H1 (cell line): Measurements from ENCODE around the gene NTMT1. TPM values are rescaled to one million over a fixed set of nuclear protein-coding genes. Genes with fewer than 3 reads are reported as not detected.

Source experiments
- CTCF ChIA-PET: fragments of 300-600 bp; sonication (Branson Sonifier 250); formaldehyde crosslinking; loops from one replicate; lab custom pipeline; 2021; ENCODE audit not compliant: partially characterized antibody; lab: Charles Lee
- POLR2A ChIA-PET: fragments of 300-600 bp; sonication (Branson Sonifier 250); formaldehyde crosslinking; loops from one replicate; lab custom pipeline; 2021; ENCODE audit warnings: inconsistent platforms; ENCODE audit not compliant: partially characterized antibody; lab: Charles Lee
- DNase-seq, 2 experiments: peaks; one replicate each; pipeline versions ENCODE4 v3.0.0 to v3.0.0-alpha.2; 2010 to 2022; ENCODE audit warnings: low spot score in 2 of 2, low read depth in 1 of 2, mixed read lengths in 1 of 2
- FAIRE-seq: peaks from 2 replicates; lab custom pipeline; 2011; peaks lifted over from hg19 to GRCh38; lab: Jason Lieb, UNC
- H2AFZ ChIP-seq: 2 replicates; pipeline ENCODE4 v1.8.1; 2012; ENCODE audit warnings: low read length, inconsistent platforms
- H2AK5ac ChIP-seq: 2 replicates; pipeline ENCODE4 v1.6.1; 2013; ENCODE audit warnings: low read depth, low read length
- H2BK120ac ChIP-seq: replicated peaks from 2 replicates; pipeline ENCODE3; 2013; ENCODE audit warnings: low read depth, low read length, inconsistent platforms
- H2BK12ac ChIP-seq: 2 replicates; pipeline ENCODE4 v1.6.1; 2013; ENCODE audit warnings: low read depth, low read length
- H2BK15ac ChIP-seq: 2 replicates; pipeline ENCODE4 v1.6.1; 2013; ENCODE audit warnings: low read length
- H2BK20ac ChIP-seq: 2 replicates; pipeline ENCODE4 v1.6.1; 2013; ENCODE audit warnings: low read length
- H2BK5ac ChIP-seq: 2 replicates; pipeline ENCODE4 v1.6.1; 2013; ENCODE audit warnings: low read depth, low read length
- H3K14ac ChIP-seq: 2 replicates; pipeline ENCODE4 v1.6.1; 2013; ENCODE audit warnings: inconsistent platforms; ENCODE audit not compliant: insufficient read length
- H3K18ac ChIP-seq: 2 replicates; pipeline ENCODE4 v1.6.1; 2013; ENCODE audit warnings: low read length; ENCODE audit errors: extremely low read depth
- H3K23ac ChIP-seq: 2 replicates; pipeline ENCODE4 v1.6.1; 2013; ENCODE audit warnings: inconsistent platforms; ENCODE audit not compliant: insufficient read length
- H3K23me2 ChIP-seq: 2 replicates; pipeline ENCODE4 v1.6.1; 2013; ENCODE audit warnings: low read depth, low read length
- H3K27ac ChIP-seq: 2 replicates; pipeline ENCODE4 v1.6.1; 2011; ENCODE audit warnings: low read depth, low read length, inconsistent platforms
- H3K27me3 ChIP-seq, 4 experiments: replicated peaks in 1 of 4; 1 replicate in 1 of 4; 2 replicates in 3 of 4; pipeline versions ENCODE4 v1.6.1 to v1.8.1; 2011 to 2013; ENCODE audit warnings: low read length in 3 of 4, mild to moderate bottlenecking in 3 of 4, inconsistent platforms in 2 of 4, mixed read lengths in 2 of 4, moderate library complexity in 1 of 4; ENCODE audit not compliant: control insufficient read depth in 3 of 4, insufficient read depth in 3 of 4; ENCODE audit errors: extremely low read depth in 1 of 4
- H3K36me3 ChIP-seq, 4 experiments: 2 replicates each; pipeline versions ENCODE4 v1.6.1 to v1.8.1; 2011 to 2013; ENCODE audit warnings: mild to moderate bottlenecking in 4 of 4, low read length in 3 of 4, moderate library complexity in 2 of 4, control low read depth in 1 of 4, inconsistent platforms in 1 of 4; ENCODE audit not compliant: insufficient read depth in 4 of 4, control insufficient read depth in 2 of 4
- H3K4ac ChIP-seq: replicated peaks from 2 replicates; pipeline ENCODE3; 2013; ENCODE audit warnings: low read length, low read depth, mixed read lengths, inconsistent platforms; ENCODE audit not compliant: insufficient read length
- H3K4me1 ChIP-seq, 4 experiments: replicated peaks in 1 of 4; 1 replicate in 1 of 4; 2 replicates in 3 of 4; pipeline versions ENCODE4 v1.6.1 to v1.8.1; 2011 to 2013; ENCODE audit warnings: low read length in 3 of 4, inconsistent platforms in 2 of 4, mixed read lengths in 1 of 4; ENCODE audit not compliant: insufficient read depth in 4 of 4, control insufficient read depth in 3 of 4
- H3K4me2 ChIP-seq, 2 experiments: 2 replicates each; pipeline versions ENCODE4 v1.6.1 to v1.8.1; 2011 to 2013; ENCODE audit warnings: low read depth in 2 of 2, low read length in 2 of 2, control low read depth in 1 of 2, inconsistent platforms in 1 of 2, mild to moderate bottlenecking in 1 of 2; ENCODE audit not compliant: insufficient read depth in 1 of 2
- H3K4me3 ChIP-seq, 4 experiments: fragments of 200-600, 300-600 bp in 1 of 4; sonication (generic), shearing (Covaris generic), sonication (Bioruptor Twin) in 1 of 4; 2 replicates each; pipeline versions ENCODE4 v1.5.1 to v1.8.1; 2011 to 2016; ENCODE audit warnings: low read length in 4 of 4, low read depth in 3 of 4, control low read depth in 2 of 4, inconsistent platforms in 2 of 4, mild to moderate bottlenecking in 2 of 4, mixed read lengths in 1 of 4, moderate library complexity in 1 of 4; ENCODE audit not compliant: insufficient read depth in 2 of 4; ENCODE audit errors: extremely low read depth in 1 of 4
- H3K56ac ChIP-seq: replicated peaks from 2 replicates; pipeline ENCODE3; 2013; ENCODE audit warnings: low read depth, mild to moderate bottlenecking, mixed read lengths, low read length, inconsistent platforms; ENCODE audit not compliant: insufficient read length
- H3K79me1 ChIP-seq: 2 replicates; pipeline ENCODE4 v1.6.1; 2013; ENCODE audit warnings: low read depth, low read length, control low read depth
- H3K79me2 ChIP-seq, 2 experiments: 2 replicates each; pipeline versions ENCODE4 v1.6.1 to v1.8.1; 2012 to 2013; ENCODE audit warnings: low read length in 2 of 2, mild to moderate bottlenecking in 2 of 2, inconsistent platforms in 1 of 2; ENCODE audit not compliant: insufficient read depth in 2 of 2, control insufficient read depth in 1 of 2
- H3K9ac ChIP-seq, 4 experiments: replicated peaks in 1 of 4; 1 replicate in 1 of 4; 2 replicates in 3 of 4; pipeline versions ENCODE4 v1.6.1 to v1.8.1; 2011 to 2013; ENCODE audit warnings: low read depth in 3 of 4, low read length in 3 of 4, control low read depth in 2 of 4, mild to moderate bottlenecking in 2 of 4, moderate library complexity in 2 of 4, inconsistent platforms in 1 of 4; ENCODE audit errors: extremely low read depth in 1 of 4
- H3K9me3 ChIP-seq, 2 experiments: 2 replicates each; pipeline versions ENCODE4 v1.6.1 to v1.8.1; 2012 to 2013; ENCODE audit warnings: mild to moderate bottlenecking in 2 of 2, moderate library complexity in 2 of 2, control low read depth in 1 of 2, inconsistent platforms in 1 of 2, low read depth in 1 of 2, low read length in 1 of 2, mixed read lengths in 1 of 2; ENCODE audit not compliant: insufficient read depth in 2 of 2
- H4K20me1 ChIP-seq, 2 experiments: replicated peaks in 1 of 2; 2 replicates each; pipeline versions ENCODE3 to v1.8.1; 2011 to 2013; ENCODE audit warnings: inconsistent platforms in 2 of 2, low read length in 2 of 2, mild to moderate bottlenecking in 1 of 2; ENCODE audit not compliant: insufficient read depth in 2 of 2, control insufficient read depth in 1 of 2
- H4K5ac ChIP-seq: 2 replicates; pipeline ENCODE4 v1.6.1; 2013; ENCODE audit warnings: low read length, low read depth, mixed read lengths, inconsistent platforms; ENCODE audit not compliant: insufficient read length
- H4K8ac ChIP-seq: 2 replicates; pipeline ENCODE4 v1.8.0; 2013; ENCODE audit warnings: mild to moderate bottlenecking, moderate library complexity, low read length, inconsistent platforms; ENCODE audit not compliant: insufficient read depth; ENCODE audit errors: extremely low read depth
- H4K91ac ChIP-seq: replicated peaks from 2 replicates; pipeline ENCODE3; 2013; ENCODE audit warnings: low read length, mixed read lengths, inconsistent platforms; ENCODE audit not compliant: insufficient read length
- BACH1 ChIP-seq: IDR thresholded peaks from 2 replicates; pipeline ENCODE4 v1.6.1; 2012; ENCODE audit warnings: low read length, improper control_type of control experiment
- BRCA1 ChIP-seq: IDR thresholded peaks from 2 replicates; pipeline ENCODE4 v1.6.1; 2012; ENCODE audit warnings: low read depth, low read length, improper control_type of control experiment
- EP300 ChIP-seq, 2 experiments: IDR thresholded peaks; 1 replicate in 1 of 2; 2 replicates in 1 of 2; pipeline ENCODE4 v1.6.1; 2011 to 2012; ENCODE audit warnings: low read depth in 2 of 2, low read length in 2 of 2, mild to moderate bottlenecking in 2 of 2, borderline replicate concordance in 1 of 2, inconsistent platforms in 1 of 2, moderate library complexity in 1 of 2
- GTF2F1 ChIP-seq: IDR thresholded peaks from 2 replicates; pipeline ENCODE4 v1.6.1; 2012; ENCODE audit warnings: low read depth, low read length, improper control_type of control experiment, borderline replicate concordance
- NRF1 ChIP-seq: IDR thresholded peaks from 2 replicates; pipeline ENCODE4 v1.6.1; 2011; ENCODE audit warnings: mild to moderate bottlenecking, low read depth, low read length, improper control_type of control experiment
- RNF2 ChIP-seq: fragments of 200-900, 300-1000 bp; sonication (generic); IDR thresholded peaks from 2 replicates; pipeline ENCODE4 v1.7.1; 2016; ENCODE audit warnings: borderline replicate concordance, low read depth, mild to moderate bottlenecking, antibody characterized with exemption, low read length; ENCODE audit not compliant: poor library complexity, severe bottlenecking; ENCODE audit errors: missing control alignments
- SAP30 ChIP-seq: fragments of 300-600 bp; sonication (generic); IDR thresholded peaks from 2 replicates; pipeline ENCODE4 v1.7.1; 2012; ENCODE audit warnings: low read length, moderate library complexity, mild to moderate bottlenecking, inconsistent platforms; ENCODE audit not compliant: insufficient read depth, insufficient replicate concordance
- SIN3A ChIP-seq, 2 experiments: IDR thresholded peaks in 1 of 2; conservative IDR thresholded peaks in 1 of 2; 2 replicates each; pipeline ENCODE4 v1.6.1; 2011 to 2012; ENCODE audit warnings: low read length in 2 of 2, improper control_type of control experiment in 1 of 2, low read depth in 1 of 2, mild to moderate bottlenecking in 1 of 2
- YY1 ChIP-seq: IDR thresholded peaks from 2 replicates; pipeline ENCODE4 v1.6.1; 2011; ENCODE audit warnings: low read depth, mild to moderate bottlenecking, low read length
- WGBS, 2 experiments: shearing (Covaris generic) in 1 of 2; methylation state at CpG; one replicate each; pipeline versions ENCODE4 v1.1.6 to v1.1.7; 2013 to 2015; ENCODE audit warnings: low lambda C conversion rate in 2 of 2, mixed read lengths in 2 of 2, inconsistent platforms in 1 of 2, low coverage in 1 of 2, missing lambda C conversion rate in 1 of 2; ENCODE audit not compliant: insufficient replicate concordance in 2 of 2, insufficient coverage in 1 of 2, insufficient read length in 1 of 2; ENCODE audit errors: extremely low coverage in 1 of 2, missing lambda C conversion rate in 1 of 2; 5-methylcytosine and 5-hydroxymethylcytosine counted together
- polyA plus RNA-seq, 7 experiments: library from polyadenylated mRNA; depleted of rRNA in 3 of 7; stranded (reverse) in 5 of 7; unstranded in 2 of 7; fragments of >200 nt in 5 of 7; fragments of 200-250 nt in 2 of 7; gene quantifications; 1 replicate in 5 of 7; 2 replicates in 1 of 7; 4 replicates in 1 of 7; pipeline versions ENCODE4 v1.2.1 to v1.2.3, GENCODE V29; 2011 to 2013; ENCODE audit warnings: missing spikeins in 2 of 7, mixed read lengths in 2 of 7
- total RNA-seq: library from RNA; stranded (reverse); fragmentation: NEBNext Ultra II Directional; extraction: Animal tissue kit (Norgen Biotek cat#: 25700); gene quantifications from 2 replicates; pipeline ENCODE4 v1.2.1, GENCODE V29; 2021
- TF ChIP-seq, protein P1 (sequence below): IDR thresholded peaks from 2 replicates; pipeline ENCODE4 v1.6.1; 2011; ENCODE audit warnings: low read length, improper control_type of control experiment
- TF ChIP-seq, protein P2 (sequence below): IDR thresholded peaks from 2 replicates; pipeline ENCODE4 v1.6.1; 2012; ENCODE audit warnings: inconsistent platforms

The NTMT1 gene
- total and polyA plus RNA-seq, 2 of the 8 experiments (the other 6 are each of a cell fraction or from before 2014, with no cell fraction given), result 66.8 to 70.2 TPM

DNA sequence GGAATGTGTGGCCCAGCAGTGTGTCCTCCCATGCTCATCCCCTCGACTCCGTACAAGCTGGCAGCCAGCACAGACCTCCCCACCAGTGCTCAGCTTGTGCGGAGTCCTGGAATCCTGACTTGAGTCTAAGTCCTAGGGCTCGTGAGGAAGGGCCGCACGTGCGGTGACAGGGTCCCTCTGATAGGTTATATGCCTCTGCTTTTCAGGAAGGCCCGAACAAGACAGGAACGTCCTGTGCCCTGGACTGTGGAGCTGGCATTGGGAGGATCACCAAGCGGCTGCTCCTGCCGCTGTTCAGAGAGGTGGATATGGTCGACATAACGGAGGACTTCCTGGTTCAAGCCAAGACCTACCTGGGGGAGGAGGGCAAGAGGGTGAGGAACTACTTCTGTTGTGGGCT lies 7.9 kb downstream of the NTMT1 start:
- Histone ChIP-seq H2BK15ac (no peak overlapping the region), H3K27ac (no peak overlapping the region), H3K9ac (no peak overlapping the region), H2BK20ac (no peak overlapping the region), H3K4me3 (no peak overlapping the region), H4K5ac (no peak overlapping the region), H2AFZ (no peak overlapping the region), H4K91ac (no peak overlapping the region), H3K23me2 (no peaks in the 10 kb centered on the region), H3K27me3 (no peaks in the 10 kb centered on the region), H2BK120ac (no peak overlapping the region), H3K9me3 (no peaks in the 10 kb centered on the region), H3K36me3 (peaks cover 13 to 64% (median 35%) of the 10 kb centered on the region in 4 experiments), H3K79me2 (peaks cover 26 to 50% of the 10 kb centered on the region in 2 experiments; a peak in 3 of 4 replicates), H4K20me1 (peaks cover 38 to 65% of the 10 kb centered on the region in 2 experiments), H3K4me2 (no peak overlapping the region), H3K79me1 (peaks cover 23% of the 10 kb centered on the region), H3K56ac (no peak overlapping the region), H3K4me1 (peaks cover 0 to 6% (median 2%) of the 10 kb centered on the region in 4 experiments; a peak in 4 of 7 replicates), H2AK5ac (no peak overlapping the region), H3K18ac (no peak overlapping the region), H4K8ac (no peak overlapping the region; the same call in 1 of the 2 replicates), H2BK12ac (no peak overlapping the region), H2BK5ac (no peak overlapping the region), H3K4ac (no peak overlapping the region), H3K14ac (no peak overlapping the region), H3K23ac (no peak overlapping the region)
- WGBS, 2 experiments, result 92% methylated on average over 12 of the region's 13 CpGs; no CpG with 5 or more reads in 1 of the 2 experiments
- FAIRE-seq, result no peak
- POLR2A ChIA-PET, result interaction anchor here (1.2 kb wide), 1 partner anchor 9 kb away, joined by 5 read pairs; no protein-coding TSS in a partner anchor
- DNase-seq, result no peak
- CTCF ChIA-PET, result interaction anchor here (1.0 to 4.4 kb wide), 3 partner anchors 10 to 502 kb away, joined by 3 to 18 read pairs (median 3); no protein-coding TSS in a partner anchor
- TF ChIP-seq SIN3A (conservative IDR thresholded peaks at IDR 0.05 in 1 of 2, IDR thresholded peaks at IDR 0.05 in 1 of 2; ENCODE audit: low read depth in 1 of 2, low read length in 2 of 2), result no peak
- no peak for TF ChIP-seq YY1
- TF ChIP-seq RNF2, result no peak
- TF ChIP-seq BACH1, result no peak
- TF ChIP-seq SAP30, result no peak
- no peak for TF ChIP-seq GTF2F1
- no peak for TF ChIP-seq EP300 (IDR thresholded peaks at IDR 0.05; ENCODE audit: borderline replicate concordance in 1 of 2, low read depth in 2 of 2, low read length in 2 of 2)
- TF ChIP-seq, protein P1, sequence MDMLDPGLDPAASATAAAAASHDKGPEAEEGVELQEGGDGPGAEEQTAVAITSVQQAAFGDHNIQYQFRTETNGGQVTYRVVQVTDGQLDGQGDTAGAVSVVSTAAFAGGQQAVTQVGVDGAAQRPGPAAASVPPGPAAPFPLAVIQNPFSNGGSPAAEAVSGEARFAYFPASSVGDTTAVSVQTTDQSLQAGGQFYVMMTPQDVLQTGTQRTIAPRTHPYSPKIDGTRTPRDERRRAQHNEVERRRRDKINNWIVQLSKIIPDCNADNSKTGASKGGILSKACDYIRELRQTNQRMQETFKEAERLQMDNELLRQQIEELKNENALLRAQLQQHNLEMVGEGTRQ, result no peak
- no peak for TF ChIP-seq NRF1
- no peak for TF ChIP-seq BRCA1
- TF ChIP-seq, protein P2, sequence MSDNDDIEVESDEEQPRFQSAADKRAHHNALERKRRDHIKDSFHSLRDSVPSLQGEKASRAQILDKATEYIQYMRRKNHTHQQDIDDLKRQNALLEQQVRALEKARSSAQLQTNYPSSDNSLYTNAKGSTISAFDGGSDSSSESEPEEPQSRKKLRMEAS, result no peak
